ENCODE measurements around the gene GARNL3.

GARNL3 gene

GRCh38 chr9:127314911-127315310 is 50.3 kb downstream of the GARNL3 start:
- DNase-seq: no peak

GRCh38 chr9:127316586-127317323 is 52.2 kb downstream of the GARNL3 start:
- peak in 1 of 3 donors; percentile 27 for DNase-seq

- no peak for DNase-seq
Measured at GRCh38 chr9:127318651-127319167, 54.1 kb downstream of the GARNL3 start.

- DNase-seq: no peak
Measured at GRCh38 chr9:127319366-127320114, 55.0 kb downstream of the GARNL3 start.

GRCh38 chr9:127320115-127320378 is 55.5 kb downstream of the GARNL3 start:
- no peak for DNase-seq

GRCh38 chr9:127323393-127323792 is 58.8 kb downstream of the GARNL3 start:
- no peak for DNase-seq

GRCh38 chr9:127330501-127330900 is 65.9 kb downstream of the GARNL3 start:
- DNase-seq: no peak

- DNase-seq: no peak
Measured at GRCh38 chr9:127333221-127334064, 68.9 kb downstream of the GARNL3 start.

- DNase-seq: no peak
Measured at GRCh38 chr9:127334725-127335124, 70.2 kb downstream of the GARNL3 start.

GRCh38 chr9:127336086-127336485 is 71.5 kb downstream of the GARNL3 start:
- no peak for DNase-seq

- peak; percentile 44 to 54 (median 47) for DNase-seq
Measured at GRCh38 chr9:127336506-127337352, 72.2 kb downstream of the GARNL3 start.

- no peak for DNase-seq
Measured at GRCh38 chr9:127340721-127341120, 76.1 kb downstream of the GARNL3 start.

GRCh38 chr9:127341152-127341551 is 76.6 kb downstream of the GARNL3 start:
- no peak for DNase-seq

- no peak for DNase-seq
Measured at GRCh38 chr9:127344368-127345000, 79.9 kb downstream of the GARNL3 start.

GRCh38 chr9:127345566-127345965 is 81.0 kb downstream of the GARNL3 start:
- DNase-seq: no peak

- no peak for DNase-seq
Measured at GRCh38 chr9:127346584-127346983, 82.0 kb downstream of the GARNL3 start.

GRCh38 chr9:127347831-127348776 is 83.5 kb downstream of the GARNL3 start:
- DNase-seq: peak; percentile 22 to 54 (median 39)

- DNase-seq: no peak
Measured at GRCh38 chr9:127349483-127350113, 85.0 kb downstream of the GARNL3 start.

- no peak for DNase-seq
Measured at GRCh38 chr9:127351182-127352166, 86.9 kb downstream of the GARNL3 start.
